GM18858 (cell line): ENCODE results near the gene CCL3.
"Not testable (repeated sequence)": the region's sequence is repeated elsewhere in the genome, so short reads cannot be mapped to it uniquely, and the experiment has no call there.

ENCODE experiments used
- ATAC-seq: cut with Tn5 transposase; IDR thresholded peaks from one replicate; pipeline ENCODE4 v1.9.1; 2021; ENCODE audit not compliant: unreplicated experiment

The CCL3 gene

DNA sequence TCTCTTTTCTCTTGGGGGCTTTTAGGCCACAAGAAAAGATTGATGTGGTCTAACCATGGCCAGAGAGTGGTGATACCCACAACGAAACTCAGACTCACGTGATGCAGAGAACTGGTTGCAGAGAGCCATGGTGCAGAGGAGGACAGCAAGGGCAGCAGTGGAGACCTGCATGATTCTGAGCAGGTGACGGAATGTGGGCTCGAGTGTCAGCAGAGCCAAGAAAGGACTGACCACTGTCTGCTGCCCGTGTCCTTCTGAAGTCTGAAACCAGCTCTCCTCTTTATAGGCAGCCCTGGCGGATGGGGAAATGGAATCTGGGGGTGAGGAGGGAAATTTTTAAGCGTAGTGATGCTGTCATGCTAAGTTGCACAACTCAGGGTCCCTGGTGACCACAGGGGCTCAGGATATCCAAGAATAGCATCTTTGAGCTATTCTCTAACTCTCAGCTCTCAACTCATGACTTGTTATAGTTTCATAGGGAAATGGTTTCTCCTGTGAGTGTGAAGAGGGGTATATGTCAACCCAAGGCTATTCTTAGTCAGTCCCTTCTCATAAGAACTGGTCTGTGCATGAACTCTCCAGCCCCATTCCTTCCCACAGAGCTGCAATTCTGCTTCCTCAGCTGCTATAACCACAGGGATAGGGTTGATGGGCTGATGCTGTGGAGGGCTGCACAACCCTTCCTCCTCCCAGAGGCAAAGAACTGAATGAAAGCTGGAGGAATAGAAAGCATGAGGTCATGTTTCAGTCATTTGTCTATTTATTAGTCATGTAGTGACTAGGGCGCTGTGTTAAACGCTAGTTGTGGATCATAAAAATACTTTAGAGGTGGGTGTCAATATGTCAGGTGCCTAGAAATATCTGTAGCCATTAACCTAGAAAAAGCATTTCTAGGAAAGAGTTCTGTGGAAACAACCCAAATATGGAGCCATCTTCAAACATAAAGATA lies at the start of gene CCL3:
TSS of gene CCL3 (minus strand) at position 256 of the 949 bp plus-strand sequence. CDS start at position 171, 85 bp downstream.
- peak; percentile 52 for ATAC-seq

DNA sequence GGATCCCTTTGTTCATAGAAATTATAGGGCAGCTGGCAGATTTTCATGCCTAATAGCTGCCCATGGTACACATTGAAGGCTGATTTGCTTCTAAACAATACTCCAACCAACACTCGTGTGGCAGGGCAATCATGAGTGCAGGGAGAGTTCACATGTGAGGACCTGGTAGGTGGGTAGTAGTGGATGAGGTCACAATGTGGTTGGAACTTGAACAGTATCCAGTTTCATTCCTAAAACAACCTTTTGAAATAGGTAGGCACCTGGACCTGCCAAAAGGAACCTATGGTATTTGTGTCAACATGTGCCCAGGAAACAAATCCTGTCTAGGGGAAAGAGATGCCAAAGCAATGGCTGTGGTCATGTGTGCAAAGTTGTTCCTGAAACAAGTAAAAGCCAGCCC lies 46.5 kb upstream of the CCL3 start:
- ATAC-seq: no peak

DNA sequence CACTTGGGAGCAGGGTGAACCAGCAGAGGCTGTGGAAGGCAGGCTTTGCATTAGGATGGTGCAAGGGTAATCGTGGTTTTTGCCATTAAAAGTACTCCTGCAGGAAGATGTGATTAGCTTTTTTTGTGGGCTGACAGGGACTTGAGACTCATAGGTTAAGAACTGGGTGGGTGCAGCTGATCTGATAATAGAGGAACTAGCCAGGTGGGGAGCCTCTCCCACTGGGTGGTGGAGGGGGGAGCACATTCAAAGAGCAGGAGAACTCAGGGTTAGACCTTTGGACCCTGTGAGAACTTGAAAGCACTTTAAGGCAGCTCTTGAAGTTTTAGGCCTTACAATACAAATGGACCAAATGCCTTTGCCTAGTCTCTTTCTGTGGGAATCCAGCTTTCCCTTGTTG lies 46.1 kb upstream of the CCL3 start:
- no peak for ATAC-seq

DNA sequence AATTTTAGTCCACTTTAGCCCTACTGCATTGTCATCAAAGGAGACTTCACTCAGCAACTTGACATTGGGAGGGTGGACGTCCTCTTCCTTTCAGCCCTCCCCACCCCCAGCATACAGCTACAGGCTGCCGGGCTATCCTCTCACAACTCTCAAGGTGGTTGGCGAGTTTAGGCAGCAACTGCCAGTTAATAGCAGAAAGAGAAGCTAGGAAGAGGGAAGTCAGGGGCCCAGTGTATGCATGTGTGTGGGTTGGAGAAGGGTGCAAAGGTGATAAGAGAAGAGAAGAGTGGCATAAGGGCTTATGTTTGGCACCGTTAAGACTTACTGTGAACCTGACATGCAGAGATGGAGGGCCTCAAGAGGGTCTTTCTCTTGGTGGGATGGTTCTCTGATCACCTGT lies 45.5 kb upstream of the CCL3 start:
- no peak for ATAC-seq

DNA sequence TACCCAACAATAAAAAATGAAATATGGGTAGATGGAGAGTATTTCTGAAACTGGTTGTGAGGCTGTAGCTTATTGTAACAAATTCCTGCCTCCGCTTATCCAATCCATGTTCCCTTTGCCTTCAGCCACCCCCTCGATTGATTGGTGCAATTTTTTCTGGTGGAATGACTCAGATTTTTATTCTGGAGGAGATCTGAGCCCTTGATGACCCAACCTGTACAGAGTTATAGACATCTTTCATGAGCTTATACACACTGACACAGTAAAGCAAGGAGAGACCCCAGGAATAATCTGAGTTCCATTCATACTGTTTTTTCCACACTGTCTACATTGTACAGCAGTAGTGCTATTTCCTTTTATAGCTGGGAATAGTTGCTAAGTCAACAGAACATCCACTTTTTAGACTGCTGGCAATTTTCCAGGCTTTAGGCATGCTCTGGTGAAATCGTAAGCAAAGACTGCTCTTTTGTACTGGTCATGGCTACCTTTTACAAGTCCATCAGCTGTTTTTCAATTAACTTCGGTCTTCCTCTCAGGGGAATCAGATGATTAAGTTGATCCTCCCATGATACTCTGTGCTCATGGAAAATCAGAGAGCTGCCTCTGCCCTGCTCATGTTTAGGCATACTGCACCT lies 43.8 kb upstream of the CCL3 start:
- ATAC-seq: no peak

DNA sequence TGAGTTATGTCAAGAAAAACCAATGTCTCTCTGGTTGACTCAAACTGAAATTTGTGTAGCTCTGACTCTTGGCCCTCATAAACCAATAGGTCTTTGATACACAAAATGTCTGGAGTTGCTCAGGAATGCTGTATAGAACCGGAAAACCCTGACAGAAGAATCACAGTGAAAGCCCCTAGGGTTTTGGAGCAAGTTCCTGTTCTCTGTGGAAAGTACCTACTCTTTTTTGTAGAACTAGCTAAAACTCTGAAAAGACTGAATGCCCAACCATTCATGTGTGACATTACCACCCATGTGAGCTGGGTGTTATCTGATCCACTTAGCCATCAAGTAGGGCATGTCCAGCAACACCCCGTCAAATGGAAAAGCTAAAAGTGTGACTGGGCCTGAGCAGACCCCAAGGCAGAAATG lies 42.5 kb upstream of the CCL3 start:
- ATAC-seq: no peak

DNA sequence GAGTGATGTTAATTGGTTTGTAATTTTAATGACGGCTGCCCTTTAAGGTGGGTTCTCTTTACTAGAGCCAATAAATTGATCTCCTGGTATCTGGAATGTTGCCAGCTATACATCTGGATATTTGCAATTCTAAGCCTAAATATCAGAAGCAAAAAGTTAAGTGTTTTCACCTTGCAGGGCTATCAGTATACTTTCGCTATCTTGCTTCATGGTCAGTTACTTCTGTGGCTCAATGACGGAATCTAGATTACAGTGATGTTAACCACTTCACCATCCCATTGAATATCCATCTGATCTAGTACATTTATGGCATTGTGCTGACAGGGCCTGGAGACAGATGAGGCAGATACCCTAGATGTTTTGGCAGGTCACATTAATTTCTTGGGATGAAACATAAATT lies 42.0 kb upstream of the CCL3 start:
- ATAC-seq: no peak

DNA sequence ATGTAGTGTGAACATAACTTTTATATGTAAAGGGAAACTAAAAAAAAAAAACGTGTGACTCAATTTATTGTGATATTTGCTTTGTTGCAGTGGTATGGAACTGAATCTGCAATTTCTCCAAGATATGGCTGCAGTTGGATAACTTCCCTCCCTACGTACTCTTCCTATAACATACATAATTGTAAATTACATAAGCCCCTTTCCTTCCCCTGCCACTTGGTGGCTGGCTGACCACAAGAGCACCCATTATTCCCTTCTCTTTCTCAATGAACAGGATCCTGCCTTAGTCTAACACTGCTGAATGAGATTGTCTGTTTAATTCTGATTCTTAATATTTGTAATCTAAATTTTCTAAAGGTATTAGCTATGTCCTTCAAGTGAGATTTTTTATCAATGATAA lies 41.5 kb upstream of the CCL3 start:
- ATAC-seq: no peak

DNA sequence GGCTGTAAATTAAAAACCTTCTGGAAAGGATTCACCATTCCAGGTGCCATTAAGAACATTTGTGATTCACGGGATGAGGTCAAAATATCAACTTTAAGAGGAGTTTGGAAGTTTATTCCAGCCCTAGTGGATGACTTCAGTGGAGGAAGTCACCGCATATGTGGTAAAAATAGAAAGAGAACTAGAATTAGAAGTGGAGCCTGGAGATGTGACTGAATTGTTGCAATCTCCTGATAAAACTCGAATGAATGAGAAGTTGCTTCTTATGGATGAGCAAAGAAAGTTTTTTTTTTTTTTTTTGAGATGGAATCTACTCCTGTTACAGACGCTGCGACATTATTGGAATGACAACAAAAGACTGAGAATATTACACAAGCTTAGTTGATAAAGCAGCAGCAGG lies 40.4 kb upstream of the CCL3 start:
- ATAC-seq: no peak

DNA sequence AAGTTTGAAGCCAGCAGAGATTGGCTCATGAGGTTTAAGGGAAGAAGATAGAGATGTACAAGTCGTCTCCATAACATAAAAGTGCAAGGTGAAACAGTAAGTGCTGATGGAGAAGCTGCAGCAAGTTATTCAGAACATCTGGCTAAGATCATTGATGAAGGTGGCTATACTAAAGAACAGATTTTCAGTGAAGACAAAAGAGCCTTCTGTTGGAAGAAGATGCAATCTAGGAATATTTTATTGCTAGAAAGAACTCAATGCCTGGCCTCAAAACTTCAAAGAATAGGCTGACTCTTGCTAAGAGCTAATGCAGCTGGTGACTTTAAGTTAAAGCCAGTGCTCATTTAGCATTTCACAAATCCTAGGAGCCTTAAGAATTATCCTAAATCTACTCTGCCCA lies 39.7 kb upstream of the CCL3 start:
- ATAC-seq: no peak

DNA sequence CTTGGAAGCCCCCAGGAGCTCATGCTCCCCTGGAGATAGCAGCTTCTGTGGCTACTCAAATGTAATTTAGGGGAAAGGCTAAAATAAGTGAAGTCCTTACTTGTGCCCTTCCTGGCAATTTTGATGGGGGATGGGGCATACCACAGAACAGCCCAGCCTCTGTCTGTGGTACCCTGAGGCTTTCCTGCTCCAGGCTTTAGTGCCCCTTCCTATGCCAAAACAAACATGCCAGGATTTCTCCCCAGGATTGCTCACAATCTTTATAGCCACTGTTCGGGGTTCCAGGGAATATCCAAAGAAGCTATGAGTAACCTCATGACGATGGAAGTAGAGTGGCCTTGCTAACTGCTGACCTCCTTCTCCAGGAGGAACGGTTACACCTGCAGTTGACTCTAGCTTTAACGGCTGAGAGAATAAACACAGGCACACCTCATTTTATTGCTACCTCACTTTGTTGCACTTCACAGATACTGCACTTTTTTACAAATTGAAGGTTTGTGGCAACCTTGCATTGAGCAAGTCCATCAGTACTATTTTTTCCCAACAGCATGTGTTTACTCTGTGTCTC lies 38.6 kb upstream of the CCL3 start:
- ATAC-seq: no peak

DNA sequence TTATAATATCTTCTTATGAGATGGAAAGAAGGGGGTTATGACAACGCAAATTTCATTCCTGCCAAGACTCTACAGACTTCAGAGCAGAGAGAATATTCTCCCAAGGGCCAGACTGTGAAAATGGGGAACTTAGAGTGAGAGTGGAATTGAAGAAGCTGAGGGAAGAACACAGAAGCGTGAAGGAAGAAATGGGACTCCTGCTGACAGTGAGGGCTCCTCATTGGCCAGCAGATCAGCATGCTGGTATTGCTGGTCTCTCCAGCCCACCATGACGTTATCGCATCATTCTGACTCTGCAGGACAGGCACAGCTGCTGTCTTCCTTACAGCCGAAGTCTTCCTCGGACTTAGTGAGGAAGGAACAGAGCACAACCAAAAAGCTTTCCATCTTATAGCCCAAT lies 38.0 kb upstream of the CCL3 start:
- ATAC-seq: no peak

DNA sequence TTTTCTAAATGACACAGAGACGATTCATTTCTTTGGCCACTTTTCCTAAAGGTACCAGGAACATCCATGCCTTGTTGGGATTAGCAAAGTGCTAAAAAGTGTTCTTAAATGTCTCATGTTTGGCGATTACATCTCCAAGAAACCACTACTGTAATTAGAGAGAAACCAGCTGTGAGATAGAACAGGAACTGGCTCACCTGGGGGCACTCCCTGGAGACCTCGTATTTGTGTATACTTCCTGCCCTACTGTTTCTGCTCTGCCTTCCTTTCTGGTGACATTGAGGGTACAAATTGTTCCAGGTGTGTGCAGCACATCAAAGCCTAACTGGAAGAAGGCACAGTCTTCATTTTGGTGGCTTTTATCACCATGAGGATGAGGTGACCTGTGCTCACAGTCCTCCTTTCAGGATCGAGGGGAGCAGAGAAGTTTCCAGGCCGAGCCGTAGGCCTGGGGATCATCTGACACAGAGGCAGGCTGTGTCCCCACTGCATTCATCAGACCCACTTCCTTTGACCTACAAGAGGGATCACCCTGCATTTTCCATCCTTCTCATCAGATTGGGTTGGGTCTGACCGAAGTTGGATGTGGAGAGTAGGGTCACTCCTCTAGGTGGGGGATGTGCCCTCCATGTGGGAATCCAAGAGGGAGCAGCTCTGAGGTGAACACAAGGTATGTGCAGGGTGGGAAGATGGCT lies 37.4 kb upstream of the CCL3 start:
- ATAC-seq: no peak

DNA sequence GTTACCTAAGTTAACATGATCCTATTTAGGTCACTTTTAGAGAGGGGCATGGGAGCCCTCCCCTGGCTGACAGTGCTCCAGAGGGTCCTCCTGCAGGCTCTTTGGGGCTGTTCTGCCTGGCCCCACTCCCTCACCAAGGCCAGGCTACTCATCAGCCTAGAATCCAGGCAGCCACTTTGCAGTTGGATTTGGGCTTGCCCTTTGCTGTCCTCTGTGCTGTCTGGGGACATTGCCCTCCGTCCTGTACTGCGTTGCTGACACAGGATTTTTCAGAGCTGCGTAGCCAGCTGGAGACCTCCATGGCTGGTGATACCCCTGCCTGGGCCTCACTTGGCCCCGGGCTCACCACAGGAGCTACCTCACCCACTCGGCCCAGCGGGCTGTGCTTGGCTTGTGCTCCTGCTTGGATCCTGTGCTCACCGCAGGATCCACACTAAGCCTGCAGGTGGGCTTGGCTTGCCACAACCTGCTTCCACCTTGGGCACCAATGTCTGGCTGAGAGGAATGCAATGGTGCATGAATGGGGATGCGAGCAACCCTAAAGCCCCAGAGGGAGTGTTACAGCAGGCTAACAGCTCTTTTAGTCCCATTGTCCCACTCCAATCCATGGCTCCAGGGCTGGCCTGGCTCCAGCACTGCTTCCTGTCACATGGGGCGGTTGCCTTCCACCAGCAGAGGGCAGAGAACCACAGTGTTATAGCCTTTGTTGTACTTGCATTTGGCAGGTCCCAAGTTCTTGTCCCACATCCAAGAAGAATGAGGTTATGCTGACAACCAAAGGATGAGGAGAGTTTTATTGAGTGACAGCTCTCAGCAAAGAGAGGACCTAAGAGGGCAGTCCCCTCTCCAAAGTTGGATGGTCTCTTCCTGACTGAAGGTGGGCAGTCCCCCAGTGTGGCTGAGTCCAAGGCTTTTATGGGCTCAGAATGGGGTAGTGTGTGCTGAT lies 35.2 kb upstream of the CCL3 start:
- no peak for ATAC-seq

DNA sequence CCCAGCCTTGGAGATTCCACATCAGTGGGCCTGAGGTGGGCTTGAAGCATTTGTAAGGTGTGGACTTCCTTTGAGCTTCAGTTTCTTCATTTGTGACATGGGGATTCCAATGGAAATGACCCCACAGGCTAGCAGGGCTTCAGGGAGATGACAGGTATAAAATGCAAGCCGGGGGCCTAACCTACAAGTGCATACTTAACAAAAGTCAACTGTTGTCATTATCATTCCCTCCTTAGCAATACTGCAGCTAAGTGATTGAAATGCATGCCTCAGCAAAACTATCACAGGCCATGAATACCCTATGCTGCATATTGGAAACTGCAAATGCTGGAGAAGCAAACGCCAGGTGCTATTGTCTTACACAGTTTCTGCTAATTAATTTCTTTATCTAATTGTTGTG lies 33.5 kb upstream of the CCL3 start:
- no peak for ATAC-seq

DNA sequence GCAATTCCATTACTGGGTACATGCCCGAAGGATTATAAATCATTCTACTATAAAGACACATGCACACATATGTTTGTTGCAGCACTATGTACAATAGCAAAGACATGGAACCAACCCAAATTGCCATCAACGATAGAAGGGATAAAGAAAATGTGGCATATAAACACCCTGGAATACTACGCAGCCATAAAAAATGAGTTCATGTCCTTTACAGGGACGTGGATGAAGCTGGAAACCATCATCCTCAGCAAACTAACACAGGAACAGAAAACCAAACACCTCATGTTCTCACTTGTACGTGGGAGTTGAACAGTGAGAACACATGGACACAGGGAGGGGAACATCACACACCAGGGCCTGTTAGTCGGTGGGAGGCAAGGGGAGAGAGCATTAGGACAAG lies 31.2 kb upstream of the CCL3 start:
- not testable (repeated sequence) for ATAC-seq

DNA sequence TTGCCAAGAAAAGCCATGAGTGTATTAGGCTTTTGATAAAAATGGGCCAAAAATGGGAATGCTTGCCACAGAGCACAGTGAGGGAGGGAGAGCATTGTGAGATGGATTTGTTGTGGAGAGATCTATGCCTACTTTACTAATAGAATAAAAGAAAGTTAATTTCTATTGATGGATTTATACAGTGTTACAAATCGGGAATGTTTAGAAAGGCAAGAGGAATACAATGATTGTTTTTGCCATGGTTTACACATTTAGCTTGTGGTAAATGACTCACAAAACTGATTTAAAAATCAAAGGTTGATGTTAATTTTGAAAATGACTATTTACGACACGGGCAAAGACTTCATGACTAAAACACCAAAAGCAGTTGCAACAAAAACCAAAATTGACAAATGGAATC lies 30.3 kb upstream of the CCL3 start:
- no peak for ATAC-seq

DNA sequence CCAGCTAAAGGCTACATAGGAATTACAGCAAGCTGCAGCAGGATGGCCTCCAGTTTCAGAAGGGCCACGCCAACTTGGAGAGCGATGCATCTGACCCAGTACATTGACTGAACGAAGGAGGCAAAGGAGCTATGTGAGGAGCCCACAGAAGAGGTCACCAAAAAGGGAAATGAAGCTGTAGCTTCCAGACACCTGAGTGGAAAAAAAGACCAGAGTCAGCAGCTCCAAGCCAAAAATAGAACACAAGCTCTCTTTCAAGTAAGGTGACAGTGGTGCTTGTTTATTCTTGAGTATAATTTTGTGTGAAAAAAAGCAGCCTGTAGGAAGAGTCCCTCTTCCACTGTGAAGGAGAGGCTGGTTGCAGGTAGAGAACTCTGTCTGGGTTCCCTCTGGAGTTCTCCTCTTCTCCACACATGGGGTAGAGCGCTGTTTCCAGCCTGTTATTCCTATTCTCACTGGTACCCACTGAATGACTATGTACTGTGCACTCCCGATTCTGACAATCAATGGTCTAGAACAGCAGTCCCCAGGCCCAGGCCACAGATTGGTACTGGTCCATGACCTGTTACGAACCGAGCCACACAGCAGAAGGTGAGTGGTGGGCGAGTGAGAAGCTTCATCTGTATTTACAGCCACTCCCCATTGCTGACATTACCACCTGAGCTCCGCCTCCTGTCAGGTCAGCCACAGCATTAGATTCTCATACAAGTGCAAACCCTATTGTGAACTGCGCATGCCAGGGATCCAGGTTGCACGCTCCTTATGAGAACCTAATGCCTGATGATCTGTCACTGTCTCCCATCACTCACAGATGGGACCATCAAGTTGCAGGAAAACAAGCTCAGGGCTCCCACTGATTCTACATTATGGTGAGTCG lies 28.8 kb upstream of the CCL3 start:
- no peak for ATAC-seq
